ENCODE results near the gene HOXA4.

DNA sequence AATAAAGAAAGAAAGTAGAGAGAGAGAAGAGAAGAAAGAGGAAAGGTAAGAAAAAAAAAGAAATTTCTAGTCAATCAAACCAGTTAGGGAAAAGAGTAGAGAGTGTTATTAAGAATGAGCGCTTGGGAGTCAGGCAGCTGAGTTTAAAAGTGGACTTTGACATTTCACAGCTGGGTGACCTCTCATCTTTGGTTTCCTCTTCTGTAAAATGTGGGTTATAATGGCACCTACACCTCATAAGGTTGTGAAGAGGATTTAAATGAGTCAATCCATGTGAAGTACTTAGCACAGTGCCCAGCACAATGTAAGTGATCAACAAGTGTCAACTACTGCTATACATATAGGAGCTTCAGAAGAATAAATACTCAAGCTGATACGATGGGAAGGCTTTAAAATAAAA is 46.9 kb downstream of the HOXA4 start:
- TF ChIP-seq CTCF (conservative IDR thresholded peaks at IDR 0.05; ENCODE audit: low read length) (no peak), EZH2phosphoT487 (IDR thresholded peaks at IDR 0.05; ENCODE audit: borderline replicate concordance) (no peak)

All from Loucy (cell line).